CD4-positive, CD25-positive, alpha-beta regulatory T cell (primary cell): ENCODE data around the gene RNF31. TPM values are rescaled to one million over a fixed set of nuclear protein-coding genes. Genes with fewer than 3 reads are reported as not detected.

Experiments
- ATAC-seq, 2 donors: fragments of 150-1000 bp; cut with Tn5 transposase; one replicate each; pipeline ENCODE4 v1.10.0; 2021; ENCODE audit warnings: low read depth in 2 of 2, moderate number of reproducible peaks in 2 of 2, moderate library complexity in 1 of 2
- DNase-seq, 3 donors: peaks; one replicate each; pipeline versions ENCODE4 v3.0.0 to v3.0.0-alpha.2; 2012 to 2022; ENCODE audit warnings: mixed read lengths in 1 of 3
- H3K27ac ChIP-seq: one replicate; pipeline ENCODE4 v1.7.0; 2013; ENCODE audit warnings: mild to moderate bottlenecking, low read length; ENCODE audit not compliant: insufficient read depth, poor library complexity, severe bottlenecking
- H3K27me3 ChIP-seq: one replicate; pipeline ENCODE4 v1.7.0; 2013; ENCODE audit warnings: low read length; ENCODE audit not compliant: control insufficient read depth, insufficient read depth
- H3K36me3 ChIP-seq: one replicate; pipeline ENCODE4 v1.7.0; 2013; ENCODE audit warnings: mild to moderate bottlenecking, low read length, moderate library complexity; ENCODE audit not compliant: control insufficient read depth, insufficient read depth
- H3K4me1 ChIP-seq: 2 replicates; pipeline ENCODE4 v1.7.0; 2013; ENCODE audit warnings: mild to moderate bottlenecking, low read length; ENCODE audit not compliant: insufficient read depth, control insufficient read depth, poor library complexity, severe bottlenecking
- H3K4me3 ChIP-seq: one replicate; pipeline ENCODE4 v1.7.0; 2013; ENCODE audit warnings: low read depth, mild to moderate bottlenecking, low read length, moderate library complexity
- H3K9me3 ChIP-seq, 2 experiments: 1 replicate in 1 of 2; 2 replicates in 1 of 2; pipeline ENCODE4 v1.7.0; 2013; ENCODE audit warnings: low read length in 2 of 2, mild to moderate bottlenecking in 1 of 2, moderate library complexity in 1 of 2; ENCODE audit not compliant: control insufficient read depth in 2 of 2
- H3K27ac Mint-ChIP-seq, 3 donors: one replicate each; pipeline ENCODE4 v1.8.0; 2020 to 2022; ENCODE audit warnings: mild to moderate bottlenecking in 3 of 3, mixed read lengths in 3 of 3, moderate library complexity in 2 of 3
- H3K27me3 Mint-ChIP-seq: one replicate; pipeline ENCODE4 v1.8.0; 2022; ENCODE audit warnings: mild to moderate bottlenecking, mixed read lengths
- H3K36me3 Mint-ChIP-seq: one replicate; pipeline ENCODE4 v1.8.0; 2020; ENCODE audit warnings: mixed read lengths
- H3K4me1 Mint-ChIP-seq, 4 donors: one replicate each; pipeline ENCODE4 v1.8.0; 2020 to 2022; ENCODE audit warnings: mixed read lengths in 4 of 4, mild to moderate bottlenecking in 1 of 4
- H3K4me3 Mint-ChIP-seq, 4 donors: one replicate each; pipeline ENCODE4 v1.8.0; 2020 to 2022; ENCODE audit warnings: mild to moderate bottlenecking in 4 of 4, mixed read lengths in 4 of 4, moderate library complexity in 3 of 4
- H3K9me3 Mint-ChIP-seq, 7 donors: one replicate each; pipeline ENCODE4 v1.8.0; 2020 to 2022; ENCODE audit warnings: mixed read lengths in 7 of 7, mild to moderate bottlenecking in 3 of 7, moderate library complexity in 2 of 7
- polyA plus RNA-seq, 4 donors: library from polyadenylated mRNA; unstranded; fragments of 300-500 nt; fragmentation: Illumina TruSeq; gene quantifications; one replicate each; pipeline ENCODE4 v1.2.3, GENCODE V29; 2021
- total RNA-seq: library from RNA; stranded (reverse); gene quantifications from one replicate; pipeline ENCODE4 v1.2.3, GENCODE V29; 2022

Gene RNF31
- total and polyA plus RNA-seq, 5 donors from 2014 or later, result 35.9 to 82.4 (median 45.5) TPM

DNA sequence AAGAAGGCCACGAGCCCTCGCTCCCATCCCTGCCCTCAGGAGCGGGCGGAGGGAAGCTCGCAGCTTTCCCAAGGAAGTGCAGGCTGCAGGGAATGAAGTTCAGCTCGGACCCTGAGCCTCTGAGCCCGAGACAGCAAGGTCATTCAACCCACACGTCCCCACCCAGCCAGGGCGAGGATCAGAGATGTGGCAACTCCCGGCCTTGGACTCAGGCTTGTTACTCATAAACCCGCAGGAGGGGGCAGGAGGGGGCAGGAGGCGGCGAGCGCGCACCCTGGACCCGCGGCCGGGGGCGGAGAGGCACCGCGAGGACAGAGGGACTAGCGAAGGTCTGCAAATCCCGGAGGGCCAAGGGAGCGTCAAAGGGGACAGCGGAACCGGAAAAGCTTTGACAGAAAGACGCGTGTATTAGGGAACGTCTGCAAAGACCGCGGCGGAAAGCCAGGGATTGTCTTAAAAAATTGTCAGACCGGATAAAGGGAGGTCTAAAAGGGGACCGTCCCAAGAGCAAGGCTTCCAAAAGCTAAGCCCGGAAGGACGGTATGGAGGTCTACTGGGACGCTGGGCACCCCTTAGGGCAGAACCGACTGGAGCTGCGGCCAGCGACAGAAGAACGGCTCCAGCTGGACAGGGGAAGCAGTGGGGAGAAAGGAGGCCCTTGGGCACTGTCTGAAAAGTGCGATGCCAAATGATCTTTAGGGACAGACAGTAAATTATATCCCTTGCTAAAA is 33.3 kb upstream of the RNF31 start:
- no peaks in the 10 kb centered on the region for H3K9me3 ChIP-seq
- H3K27ac Mint-ChIP-seq, result peak overlapping the region; percentile 98 to 100 (median 100)
- H3K27me3 Mint-ChIP-seq, result no peaks in the 10 kb centered on the region
- ATAC-seq, result peak; percentile 17
- H3K4me1 ChIP-seq, result peaks cover 35% of the 10 kb centered on the region
- H3K4me3 ChIP-seq, result peak overlapping the region; percentile 92
- H3K27me3 ChIP-seq, result no peaks in the 10 kb centered on the region
- DNase-seq, result peak; percentile 72 to 92 (median 88)
- H3K4me3 Mint-ChIP-seq, result peak overlapping the region; percentile 92 to 97 (median 94)
- peak overlapping the region; percentile 100 for H3K27ac ChIP-seq
- H3K36me3 ChIP-seq, result peaks cover 23% of the 10 kb centered on the region
- H3K9me3 Mint-ChIP-seq, result peaks cover 0 to under 1% (median 0%) of the 10 kb centered on the region in 7 donors
- peaks cover 22% of the 10 kb centered on the region for H3K36me3 Mint-ChIP-seq
- peaks cover 8 to 47% (median 26%) of the 10 kb centered on the region in 4 donors for H3K4me1 Mint-ChIP-seq

DNA sequence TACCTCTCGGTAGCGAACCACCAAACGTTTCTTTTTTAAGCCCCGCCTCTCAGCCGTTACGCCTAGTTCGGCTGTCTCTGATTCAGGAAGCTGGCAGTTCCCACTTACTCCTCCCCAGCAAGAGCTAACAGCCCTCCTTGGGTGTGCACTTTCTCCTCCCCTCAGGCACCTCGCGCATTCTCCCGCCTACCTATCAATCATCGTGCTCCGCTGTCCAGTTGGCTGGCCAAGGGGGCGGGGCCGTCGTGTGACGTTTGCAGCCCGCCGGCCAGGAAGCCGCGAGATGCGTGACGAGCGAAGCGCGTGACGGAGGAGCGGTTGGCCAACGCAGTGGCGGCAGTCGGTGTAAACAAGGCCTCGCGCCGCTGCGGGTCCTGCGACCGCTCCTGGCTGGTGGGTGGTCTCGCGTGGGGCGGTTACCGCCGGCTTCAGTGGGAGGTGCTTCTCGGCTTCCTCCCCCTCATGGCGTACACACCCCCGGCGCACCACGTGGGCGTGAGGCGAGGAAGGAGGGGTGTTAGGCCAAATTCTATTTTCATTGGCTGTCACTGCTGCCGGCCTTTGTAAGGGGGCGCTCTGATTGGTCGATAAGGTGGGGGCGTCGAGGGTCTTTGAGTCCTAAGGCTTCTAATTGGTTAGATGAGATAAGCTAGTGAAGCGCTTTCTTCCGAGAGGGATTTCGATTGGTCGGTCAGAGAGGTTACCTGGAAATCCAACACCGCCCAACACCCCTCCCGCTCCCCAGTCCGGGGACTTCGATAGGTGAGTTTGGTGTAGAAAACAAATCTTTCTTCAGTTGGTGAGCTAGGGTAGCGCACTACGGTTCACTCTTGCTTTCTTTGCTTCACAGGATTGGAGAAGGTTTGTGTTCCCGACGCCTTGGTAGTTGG is 32.5 kb upstream of the RNF31 start, which contains the start of the genes DCAF11 and NRL:
DCAF11 (plus strand) TSS at position 246 of the 890 bp plus-strand sequence. CDS start 818 bp downstream, outside the sequence.
NRL (minus strand) TSS at position 418 of the 890 bp plus-strand sequence. CDS start 32,101 bp downstream, outside the sequence.
- peak within 1 kb of the TSS; percentile 96 for H3K4me3 ChIP-seq
- no peaks in the 10 kb centered on the region for H3K9me3 ChIP-seq
- H3K4me1 Mint-ChIP-seq, result peaks cover 6 to 47% (median 23%) of the 10 kb centered on the region in 4 donors
- H3K27ac Mint-ChIP-seq, result peak within 1 kb of the TSS; percentile 98 to 100 (median 100)
- peaks cover 31% of the 10 kb centered on the region for H3K4me1 ChIP-seq
- H3K36me3 Mint-ChIP-seq, result peaks cover 27% of the 10 kb centered on the region
- no peaks in the 10 kb centered on the region for H3K27me3 Mint-ChIP-seq
- H3K4me3 Mint-ChIP-seq, result peak within 1 kb of the TSS; percentile 92 to 97 (median 94)
- peak; percentile 97 to 100 (median 100) for DNase-seq
- H3K9me3 Mint-ChIP-seq, result no peaks in the 10 kb centered on the region
- H3K27ac ChIP-seq, result peak within 1 kb of the TSS; percentile 100
- H3K36me3 ChIP-seq, result peaks cover 31% of the 10 kb centered on the region
- H3K27me3 ChIP-seq, result no peaks in the 10 kb centered on the region
- peak; percentile 85 to 86 for ATAC-seq

DNA sequence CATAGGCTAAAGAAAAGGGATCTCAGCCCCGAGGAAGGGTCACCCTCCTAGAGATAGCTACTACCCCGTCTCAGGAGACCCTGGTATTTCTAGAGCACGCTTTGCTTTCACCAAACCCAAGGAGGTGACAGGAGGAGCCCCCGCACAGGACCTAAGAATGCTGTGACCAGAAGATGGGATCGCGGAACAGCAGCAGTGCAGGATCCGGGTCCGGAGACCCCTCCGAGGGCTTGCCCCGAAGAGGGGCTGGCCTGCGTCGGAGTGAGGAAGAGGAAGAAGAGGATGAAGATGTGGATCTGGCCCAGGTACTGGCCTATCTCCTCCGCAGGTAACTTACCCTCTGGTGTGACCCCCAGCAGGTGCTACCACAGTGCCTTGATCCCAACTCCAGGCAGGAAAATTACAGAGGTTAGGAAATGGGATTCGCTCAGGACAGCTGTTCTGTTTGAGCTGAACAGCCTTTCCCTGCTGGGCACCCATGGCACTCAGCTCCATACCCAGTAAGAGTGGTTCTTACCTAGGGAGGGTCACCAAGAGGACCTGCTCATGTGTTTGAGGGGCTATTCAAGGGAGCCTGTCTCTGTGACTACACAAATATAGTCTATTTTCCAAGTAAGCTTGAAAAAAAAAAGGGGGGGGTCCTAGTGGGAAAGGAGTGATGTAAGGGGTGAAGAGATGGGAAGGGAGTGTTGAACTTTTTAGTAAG is 31.7 kb upstream of the RNF31 start:
- Histone ChIP-seq H3K4me3 (peak overlapping the region; percentile 96), H3K27ac (peak overlapping the region; percentile 100), H3K27me3 (no peaks in the 10 kb centered on the region), H3K36me3 (peaks cover 37% of the 10 kb centered on the region), H3K4me1 (peaks cover 31% of the 10 kb centered on the region), H3K9me3 (no peaks in the 10 kb centered on the region)
- H3K4me3 Mint-ChIP-seq, result peak overlapping the region; percentile 92 to 97 (median 94)
- ATAC-seq, result no peak
- peaks cover 6 to 47% (median 23%) of the 10 kb centered on the region in 4 donors for H3K4me1 Mint-ChIP-seq
- H3K27ac Mint-ChIP-seq, result peak overlapping the region; percentile 98 to 100 (median 100)
- H3K9me3 Mint-ChIP-seq, result no peaks in the 10 kb centered on the region
- H3K36me3 Mint-ChIP-seq, result peaks cover 27% of the 10 kb centered on the region
- DNase-seq, result no peak
- no peaks in the 10 kb centered on the region for H3K27me3 Mint-ChIP-seq

DNA sequence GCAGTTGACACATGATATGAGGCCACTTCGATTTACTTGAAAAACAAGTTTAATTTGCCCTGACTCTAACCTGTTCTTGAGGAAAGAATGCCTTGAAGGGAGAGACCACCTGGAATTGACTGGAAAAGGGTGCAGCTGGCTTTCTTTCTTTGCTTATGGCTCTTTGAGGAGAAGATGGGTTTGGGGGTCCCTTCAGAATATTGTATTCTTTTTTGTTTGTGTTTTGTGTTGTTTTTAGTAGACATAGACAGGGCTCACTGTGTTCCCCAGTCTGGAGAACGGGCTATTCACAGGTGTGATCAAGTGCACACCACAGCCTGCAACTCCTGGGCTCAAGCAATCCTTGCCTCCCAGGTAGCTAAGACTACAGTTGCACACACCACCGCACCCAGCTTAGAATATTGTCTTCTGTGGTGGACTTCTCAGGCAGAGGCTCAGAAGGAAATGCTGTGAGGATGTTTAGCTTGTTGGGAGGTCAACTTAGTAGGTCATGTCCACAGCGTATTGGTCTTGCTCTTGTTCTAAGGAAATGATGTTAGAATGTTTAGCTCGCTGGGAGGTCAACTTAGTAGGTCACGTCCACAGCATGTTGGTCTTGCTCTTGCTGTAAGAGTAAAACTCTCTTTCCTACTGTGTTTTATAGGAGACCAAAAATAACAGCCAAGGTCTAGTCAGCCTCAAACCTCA is 31.0 kb upstream of the RNF31 start:
- Histone ChIP-seq H3K4me1 (peaks cover 31% of the 10 kb centered on the region), H3K27me3 (no peaks in the 10 kb centered on the region), H3K27ac (peak overlapping the region; percentile 100), H3K36me3 (peaks cover 44% of the 10 kb centered on the region), H3K4me3 (peak overlapping the region; percentile 96), H3K9me3 (no peaks in the 10 kb centered on the region)
- Mint-ChIP-seq H3K36me3 (peaks cover 27% of the 10 kb centered on the region), H3K4me3 (peak overlapping the region; percentile 92 to 97 (median 94)), H3K27me3 (no peaks in the 10 kb centered on the region), H3K4me1 (peaks cover 6 to 47% (median 23%) of the 10 kb centered on the region in 4 donors), H3K27ac (peak overlapping the region; percentile 98 to 100 (median 100)), H3K9me3 (no peaks in the 10 kb centered on the region)
- no peak for ATAC-seq
- no peak for DNase-seq

DNA sequence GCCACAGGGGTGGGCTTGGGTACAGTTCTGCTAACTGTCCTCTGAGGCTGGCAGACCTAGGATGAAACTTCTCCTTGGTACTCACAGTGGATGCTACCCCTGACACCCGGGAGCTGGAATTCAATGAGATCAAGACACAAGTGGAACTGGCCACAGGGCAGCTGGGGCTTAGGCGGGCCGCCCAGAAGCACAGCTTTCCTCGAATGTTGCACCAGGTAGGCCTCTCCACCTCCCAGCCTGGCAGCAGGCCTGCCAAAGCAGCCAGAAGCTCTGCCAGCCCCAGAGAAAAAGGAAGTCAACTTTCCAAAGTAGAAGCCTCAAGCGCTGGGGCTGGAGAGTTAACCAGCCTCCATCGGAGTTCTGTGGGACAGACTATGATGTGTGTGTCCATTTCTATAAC is 30.1 kb upstream of the RNF31 start:
- Histone ChIP-seq H3K4me3 (peak overlapping the region; percentile 96), H3K4me1 (peaks cover 31% of the 10 kb centered on the region), H3K27ac (no peak overlapping the region), H3K36me3 (peaks cover 51% of the 10 kb centered on the region), H3K27me3 (no peaks in the 10 kb centered on the region), H3K9me3 (no peaks in the 10 kb centered on the region)
- Mint-ChIP-seq H3K4me1 (peaks cover 6 to 46% (median 23%) of the 10 kb centered on the region in 4 donors), H3K27me3 (no peaks in the 10 kb centered on the region), H3K4me3 (peak overlapping the region in 1 of 4 donors; percentile 21), H3K36me3 (peaks cover 31% of the 10 kb centered on the region), H3K9me3 (no peaks in the 10 kb centered on the region), H3K27ac (no peak overlapping the region)
- DNase-seq, result no peak
- ATAC-seq, result no peak

DNA sequence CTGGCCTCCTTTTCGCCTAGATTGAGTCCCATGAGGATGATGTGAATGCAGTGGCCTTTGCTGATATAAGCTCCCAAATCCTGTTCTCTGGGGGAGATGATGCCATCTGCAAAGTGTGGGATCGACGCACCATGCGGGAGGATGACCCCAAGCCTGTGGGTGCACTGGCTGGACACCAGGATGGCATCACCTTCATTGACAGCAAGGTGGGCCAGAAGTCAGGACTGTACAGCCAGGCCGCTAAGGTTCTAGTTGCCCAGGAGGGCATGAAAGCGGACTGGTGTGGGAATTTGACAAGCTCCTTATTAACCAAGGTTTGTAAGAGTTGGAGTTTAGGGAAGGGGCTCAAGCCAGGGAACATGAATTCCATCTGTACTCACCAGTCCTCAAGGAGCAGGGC is 27.6 kb upstream of the RNF31 start:
- Histone ChIP-seq H3K9me3 (no peaks in the 10 kb centered on the region), H3K4me1 (peaks cover 24% of the 10 kb centered on the region), H3K27me3 (no peaks in the 10 kb centered on the region), H3K27ac (no peak overlapping the region), H3K4me3 (no peak overlapping the region), H3K36me3 (peaks cover 70% of the 10 kb centered on the region)
- Mint-ChIP-seq H3K4me3 (peak overlapping the region in 2 of 4 donors; percentile 53 to 68), H3K4me1 (peaks cover 6 to 44% (median 23%) of the 10 kb centered on the region in 4 donors), H3K27ac (no peak overlapping the region), H3K9me3 (no peaks in the 10 kb centered on the region), H3K27me3 (no peaks in the 10 kb centered on the region), H3K36me3 (peaks cover 48% of the 10 kb centered on the region)
- ATAC-seq (no peak), DNase-seq (no peak)
